Left forelimb (tissue), 1 donor: Measurements from ENCODE around the gene SMIM29.

Experiments
- DNase-seq: peaks from one replicate; pipeline ENCODE4 v3.0.0-alpha.2; 2018; ENCODE audit warnings: low spot score

Gene SMIM29

DNA sequence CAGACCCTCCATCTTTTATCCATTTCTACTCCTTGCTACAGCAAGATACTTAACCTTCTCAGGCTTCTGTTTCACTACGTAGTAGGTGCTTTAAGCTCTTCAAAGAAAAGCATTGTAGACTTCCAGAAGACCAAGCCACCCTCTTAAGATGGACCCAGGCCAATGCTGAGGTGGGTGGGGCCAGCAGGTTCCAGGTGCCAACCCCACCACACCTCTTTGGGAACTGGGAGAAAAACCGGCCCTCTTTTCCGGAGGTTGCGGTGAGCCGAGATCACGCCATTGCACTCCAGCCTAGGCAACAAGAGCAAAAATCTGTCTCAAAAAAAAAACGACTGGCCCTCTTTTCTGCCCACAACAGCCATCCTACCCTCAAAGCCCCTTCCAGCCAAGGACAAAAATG lies 22.7 kb downstream of the SMIM29 start:
- no peak for DNase-seq

DNA sequence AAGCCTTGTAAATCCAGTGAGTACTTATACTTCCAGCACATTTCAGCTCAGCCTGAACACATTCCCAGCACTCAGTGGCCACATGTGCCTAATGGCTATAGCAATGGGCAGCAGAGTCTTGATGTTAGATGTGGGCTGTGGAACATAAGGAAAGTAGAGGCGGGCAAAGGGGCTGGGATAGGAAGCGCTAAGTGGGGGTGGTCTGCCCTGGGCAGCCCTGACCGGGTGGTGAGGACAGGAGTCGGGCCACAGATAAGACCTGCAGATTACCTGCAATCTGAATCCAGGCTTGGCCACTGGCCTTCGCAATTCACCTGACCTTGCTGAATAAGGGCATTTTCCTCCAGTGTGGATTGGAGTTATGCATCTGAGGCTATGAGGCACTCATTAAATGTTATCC lies 23.3 kb downstream of the SMIM29 start:
- DNase-seq, result no peak

DNA sequence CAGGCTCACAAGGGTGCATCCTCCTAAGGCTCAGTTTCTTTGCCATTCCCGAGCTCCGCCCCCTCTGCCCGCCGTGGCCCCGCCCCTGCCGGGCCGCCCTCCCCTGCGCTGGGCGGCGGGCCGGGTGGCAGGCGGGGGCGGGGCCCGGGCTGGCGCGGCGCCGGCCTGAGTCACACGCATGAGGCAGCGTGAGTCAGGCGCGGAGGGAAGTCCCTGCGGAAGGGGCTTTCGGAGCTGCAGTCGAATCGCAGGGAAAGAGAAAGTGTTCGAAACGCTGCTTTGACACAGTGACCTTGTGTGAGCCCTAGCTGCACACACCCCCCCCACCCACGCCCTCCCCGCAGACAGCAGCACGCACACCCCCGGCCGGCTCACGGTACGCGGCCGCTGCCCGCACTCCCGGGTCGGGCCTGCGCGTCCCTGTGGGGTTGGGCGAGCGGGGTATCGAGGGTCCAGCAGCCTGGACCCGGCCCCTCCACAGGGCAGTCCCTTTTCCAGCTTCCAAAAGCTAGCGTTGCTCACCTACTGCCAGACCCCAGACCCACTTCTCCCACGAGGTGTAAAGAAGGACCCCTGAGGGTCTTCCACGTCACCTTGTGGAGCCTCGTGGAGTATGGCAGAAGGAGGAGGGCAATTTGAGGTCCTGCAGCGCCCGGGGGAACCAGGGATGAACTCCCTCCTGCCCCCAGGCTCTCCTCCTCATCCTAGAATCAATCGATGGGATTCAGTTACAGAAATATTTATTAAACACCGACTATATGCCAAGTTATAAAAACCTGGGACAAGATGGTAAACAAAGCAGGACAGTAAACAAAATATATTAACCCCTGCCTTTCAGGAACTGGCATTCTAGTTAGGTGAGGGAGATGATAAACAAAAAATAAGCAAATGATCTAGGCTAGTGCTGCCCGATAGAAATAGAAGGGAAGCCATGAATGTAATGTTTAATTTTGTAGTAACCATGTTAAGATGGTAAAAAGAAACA lies 24.6 kb downstream of the SMIM29 start:
- peak; percentile 90 for DNase-seq

DNA sequence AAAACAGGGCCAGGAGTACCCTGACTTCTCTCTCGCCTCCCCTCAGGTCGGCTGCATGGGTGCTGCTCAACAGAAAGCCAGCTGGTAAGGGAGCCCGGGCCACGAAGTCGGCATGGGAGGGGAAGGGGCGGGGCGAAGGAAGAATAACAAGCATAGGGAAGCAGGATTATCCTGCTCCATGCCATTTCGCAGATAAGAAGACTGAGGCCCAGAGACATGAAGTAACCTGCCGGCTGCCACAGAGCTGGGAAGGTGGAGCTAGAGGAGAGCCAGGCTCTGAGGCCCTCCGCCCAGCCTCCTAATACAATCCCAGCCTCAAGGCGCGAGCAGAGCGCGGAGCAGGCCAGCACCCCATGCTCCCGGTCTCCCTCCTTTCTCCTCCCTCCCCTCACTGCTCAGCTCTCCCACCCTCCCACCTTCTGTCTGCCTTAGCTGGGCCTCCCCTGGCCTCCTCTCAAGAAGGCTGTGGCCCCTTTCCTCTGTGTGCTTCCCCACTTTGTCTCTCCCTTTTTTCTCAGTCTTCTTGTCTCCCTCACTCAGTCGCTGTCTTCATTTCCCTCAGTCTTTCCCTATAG lies 25.3 kb downstream of the SMIM29 start:
- peak; percentile 73 for DNase-seq

DNA sequence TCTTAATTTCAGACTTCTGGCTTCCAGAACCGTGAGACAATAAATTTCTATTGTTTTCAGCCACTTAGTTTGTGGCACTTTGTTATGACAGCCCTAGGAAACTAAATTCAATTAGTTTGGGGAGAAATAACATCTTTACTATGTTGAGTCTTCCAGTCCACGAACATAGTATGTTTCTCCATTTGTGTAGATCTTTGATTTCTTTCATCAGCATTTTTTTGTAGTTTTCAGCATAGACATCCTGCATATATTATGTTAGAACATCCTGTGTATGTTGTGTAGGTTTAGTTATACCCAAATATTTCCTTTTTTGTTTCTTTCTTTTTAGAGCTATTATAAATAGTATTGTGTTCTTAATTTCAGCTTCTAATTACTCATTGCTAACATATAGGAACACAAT lies 30.1 kb downstream of the SMIM29 start:
- no peak for DNase-seq

DNA sequence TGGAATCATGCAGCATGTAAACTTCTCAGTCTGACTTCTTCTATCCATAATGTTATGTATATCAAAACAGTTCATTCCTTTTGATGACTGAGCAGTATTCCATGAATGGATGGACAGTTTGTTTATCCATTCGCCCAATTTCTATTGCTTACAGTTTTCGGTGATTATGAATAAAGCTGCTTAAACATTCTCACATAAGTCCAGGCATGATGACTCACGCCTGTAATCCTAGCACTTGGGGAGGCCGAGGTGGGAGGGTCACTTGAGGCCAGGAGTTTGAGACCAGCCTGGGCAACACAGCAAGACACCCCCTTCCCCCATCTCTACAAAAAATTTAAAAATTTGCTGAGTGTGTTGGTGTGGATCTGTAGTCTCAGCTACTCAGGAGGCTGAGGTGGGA lies 35.0 kb downstream of the SMIM29 start:
- no peak for DNase-seq

DNA sequence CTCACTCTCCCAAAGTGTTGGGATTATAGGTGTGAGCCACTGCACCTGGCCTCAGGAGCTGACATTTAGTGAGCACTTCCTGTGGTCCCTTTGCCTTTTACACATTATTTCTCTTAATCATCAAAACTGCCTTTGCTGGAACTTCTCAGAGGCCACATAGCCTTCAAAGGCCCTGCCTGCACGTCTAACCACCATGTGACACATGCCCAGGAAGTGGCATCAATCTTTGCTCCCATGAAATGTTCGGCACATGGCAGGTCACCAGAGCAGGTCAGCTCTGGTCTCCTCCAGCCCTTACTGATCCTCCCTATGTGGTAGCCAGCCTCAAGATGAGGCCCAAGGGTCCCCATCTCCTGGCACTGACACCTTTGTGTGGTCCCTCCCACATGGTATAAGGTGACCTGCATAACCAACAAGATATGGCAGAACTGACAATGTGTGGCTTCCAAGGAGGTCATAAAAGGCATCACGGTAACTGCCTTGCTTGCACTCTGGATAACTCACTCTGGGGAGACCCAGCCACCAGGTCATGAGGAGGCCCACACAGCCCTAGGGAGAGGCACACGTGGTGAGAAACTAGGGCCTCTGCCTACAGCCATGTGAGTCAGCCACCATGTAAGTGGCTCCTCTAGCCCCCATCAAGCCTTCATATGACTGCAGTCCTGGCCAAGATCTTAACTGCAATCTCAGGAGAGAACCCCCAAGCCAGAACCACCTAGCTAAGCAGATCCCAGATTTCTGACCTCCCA lies 40.9 kb downstream of the SMIM29 start:
- DNase-seq, result no peak

DNA sequence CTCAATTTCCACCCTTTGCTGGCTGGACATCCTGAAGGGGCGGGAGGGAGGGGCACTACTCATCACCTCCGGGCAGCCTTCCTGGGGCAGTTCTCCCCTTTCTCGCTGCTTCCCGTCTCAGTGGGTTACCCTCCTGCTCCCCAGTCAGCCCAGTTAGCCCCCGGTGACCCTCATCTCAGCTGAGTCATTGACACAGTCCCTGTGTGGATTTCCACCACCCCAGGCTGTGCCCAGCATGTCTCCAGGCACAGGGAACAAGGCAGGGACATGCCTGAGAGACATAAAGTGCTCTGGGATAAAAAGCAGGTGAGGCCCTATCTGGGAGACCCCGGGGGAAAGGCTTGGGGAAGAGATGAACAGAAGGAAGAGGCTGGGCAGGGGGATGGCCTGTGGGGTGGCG lies 42.1 kb downstream of the SMIM29 start:
- no peak for DNase-seq

DNA sequence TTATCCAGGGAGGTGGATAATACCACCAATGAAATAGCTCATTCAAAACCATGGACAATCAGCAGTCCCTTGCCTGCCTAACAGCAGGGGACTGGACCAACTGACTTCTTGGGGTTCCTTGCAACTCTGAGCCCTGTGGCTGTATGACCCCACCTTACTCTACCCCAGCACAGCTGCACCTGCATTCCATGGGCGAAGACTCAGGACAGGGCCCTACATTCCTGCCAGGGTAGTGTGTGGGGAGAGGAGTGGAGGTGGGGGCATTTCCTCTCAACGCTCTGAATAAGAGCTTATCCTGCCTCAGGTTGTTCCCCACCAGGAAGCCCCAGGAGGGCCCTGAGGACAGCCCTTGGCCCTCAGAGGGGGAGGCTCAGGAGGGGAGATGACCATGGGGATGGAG lies 42.9 kb downstream of the SMIM29 start:
- no peak for DNase-seq

DNA sequence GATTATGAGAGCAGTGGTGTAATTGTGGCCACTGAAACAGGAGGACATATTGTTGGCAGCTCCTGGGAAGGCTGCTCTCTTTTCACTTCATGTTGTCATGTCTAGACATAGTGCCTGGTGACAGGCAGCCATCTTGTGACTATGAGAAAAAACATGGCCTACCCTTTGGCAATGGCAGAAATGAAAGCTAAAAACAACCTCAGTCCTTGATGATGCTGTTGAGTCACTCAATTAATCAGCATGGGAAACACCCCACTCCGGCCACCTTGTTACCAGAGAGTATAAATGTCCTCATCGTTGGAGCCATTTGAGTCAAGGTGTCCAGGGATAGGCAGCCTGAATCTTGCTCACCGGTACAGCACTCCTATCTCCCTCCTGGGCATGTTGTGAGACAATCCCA lies 43.3 kb downstream of the SMIM29 start:
- no peak for DNase-seq

DNA sequence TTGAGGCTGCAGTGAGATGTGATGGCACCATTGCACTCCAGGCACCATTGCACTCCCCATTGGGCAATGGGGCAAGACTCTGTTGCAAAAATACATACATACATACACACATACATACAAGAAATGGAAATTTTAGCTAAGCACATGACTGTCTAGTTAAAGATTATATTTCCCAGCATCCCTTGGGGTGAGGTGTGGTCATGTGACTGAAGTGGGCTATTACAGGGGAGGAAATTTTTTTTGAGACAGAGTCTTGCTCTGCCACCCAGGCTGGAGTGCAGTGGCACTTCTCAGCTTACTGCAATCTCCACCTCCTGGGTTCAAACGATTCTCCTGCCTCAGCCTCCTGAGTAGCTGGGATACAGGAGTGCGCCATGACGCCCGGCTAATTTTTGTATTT lies 44.1 kb downstream of the SMIM29 start:
- DNase-seq, result no peak

DNA sequence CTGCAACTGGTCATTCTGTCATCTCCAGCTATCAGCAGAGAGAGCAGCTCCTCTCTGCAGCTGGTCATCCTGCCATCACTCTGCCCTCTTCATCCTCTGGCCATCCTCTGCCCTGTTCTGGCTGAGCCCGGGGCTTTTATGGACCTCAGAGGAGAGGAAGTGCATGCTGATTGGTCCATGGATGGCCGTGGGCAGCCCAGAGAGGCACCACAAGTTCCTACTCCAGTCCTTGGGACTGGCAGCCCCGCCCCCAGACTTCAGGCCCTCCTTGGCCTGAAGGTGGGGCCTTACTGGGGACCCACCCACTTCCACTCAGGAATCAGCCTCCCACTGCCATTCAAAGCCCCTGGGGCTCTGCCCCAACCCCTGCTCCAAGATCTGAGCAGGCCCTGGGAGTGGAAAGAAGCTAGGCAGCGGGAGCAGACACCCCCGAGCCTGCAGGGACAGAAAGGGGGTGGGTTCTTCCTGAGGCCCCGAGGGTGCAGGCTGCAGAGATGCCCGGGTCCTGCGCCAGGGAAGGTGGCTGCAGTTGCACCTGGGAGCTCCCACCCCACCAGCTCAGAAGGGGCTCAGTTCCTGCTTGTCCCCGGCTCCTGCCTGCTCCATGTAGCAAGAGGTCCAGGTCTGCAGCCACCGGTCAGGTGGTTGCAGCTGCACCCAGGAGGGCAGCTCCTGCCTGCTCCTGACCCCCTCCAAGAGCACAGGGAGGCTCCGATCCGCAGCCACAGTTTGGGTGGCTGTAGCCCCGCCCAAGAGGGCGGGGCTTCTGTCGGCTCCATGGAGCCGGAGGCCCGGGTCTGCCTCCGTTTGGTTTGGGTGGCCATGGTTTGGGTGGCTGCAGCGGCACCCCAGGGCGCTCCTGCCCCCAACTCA lies 46.2 kb downstream of the SMIM29 start:
- no peak for DNase-seq

DNA sequence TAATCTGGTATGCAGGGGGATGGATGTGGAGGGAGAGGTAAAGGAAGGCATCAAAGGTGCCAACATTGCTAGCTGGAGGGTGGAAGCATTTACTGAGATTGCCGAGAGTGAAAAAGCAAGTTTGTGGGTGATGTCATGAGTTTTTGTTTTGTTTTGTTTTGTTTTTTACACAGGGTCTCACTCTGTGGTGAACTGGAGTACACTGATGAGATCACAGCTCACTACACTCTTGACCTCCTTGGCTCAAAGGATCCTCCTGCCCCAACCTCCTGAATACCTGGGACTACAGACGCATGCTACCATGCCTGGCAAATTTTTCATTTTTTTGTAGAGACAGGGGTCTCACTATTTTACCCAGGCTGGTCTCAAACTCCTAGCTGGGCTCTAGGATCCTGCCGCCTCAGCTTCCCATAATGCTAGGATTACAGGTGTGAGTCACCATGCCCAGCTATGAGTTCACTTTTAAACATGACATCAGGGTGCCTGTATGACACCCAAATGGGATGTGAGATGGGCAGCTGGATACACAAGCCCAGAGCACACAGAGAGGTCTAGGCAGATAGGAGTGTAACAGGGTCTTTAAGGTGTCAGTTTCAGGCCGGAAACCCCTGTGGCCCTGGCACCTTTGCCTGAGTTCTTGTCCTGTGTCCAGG lies 47.2 kb downstream of the SMIM29 start:
- no peak for DNase-seq

DNA sequence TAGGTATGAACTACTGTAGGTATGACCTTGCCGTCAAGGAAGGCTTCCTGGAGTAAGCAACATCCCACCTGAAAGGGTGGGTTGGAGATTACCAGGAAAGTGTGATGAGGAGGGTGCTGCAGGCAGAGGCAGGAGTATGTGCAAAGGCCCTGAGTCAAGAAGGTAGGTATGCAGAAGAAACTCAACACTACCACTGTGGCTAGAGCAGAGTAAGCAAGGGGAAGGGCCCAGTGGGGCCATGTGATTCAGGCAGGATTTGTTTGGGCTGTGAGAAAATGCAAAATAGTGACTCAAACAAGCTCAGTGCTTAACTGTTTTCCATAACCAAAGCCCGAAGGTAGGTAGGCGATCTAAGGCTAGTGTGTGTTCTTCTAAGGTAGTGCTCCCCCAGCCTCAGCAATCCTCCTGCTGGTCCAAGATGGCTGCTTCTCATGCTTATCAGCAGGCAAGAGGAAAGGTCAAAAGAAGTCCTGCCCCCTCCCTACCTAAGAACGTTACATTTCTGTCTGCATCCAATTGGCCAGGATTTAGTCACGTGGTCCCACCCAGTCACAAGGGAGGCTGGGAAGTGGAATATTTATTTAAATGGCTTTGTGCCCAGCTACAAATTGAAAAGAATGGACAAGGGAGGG lies 48.4 kb downstream of the SMIM29 start:
- DNase-seq, result no peak

DNA sequence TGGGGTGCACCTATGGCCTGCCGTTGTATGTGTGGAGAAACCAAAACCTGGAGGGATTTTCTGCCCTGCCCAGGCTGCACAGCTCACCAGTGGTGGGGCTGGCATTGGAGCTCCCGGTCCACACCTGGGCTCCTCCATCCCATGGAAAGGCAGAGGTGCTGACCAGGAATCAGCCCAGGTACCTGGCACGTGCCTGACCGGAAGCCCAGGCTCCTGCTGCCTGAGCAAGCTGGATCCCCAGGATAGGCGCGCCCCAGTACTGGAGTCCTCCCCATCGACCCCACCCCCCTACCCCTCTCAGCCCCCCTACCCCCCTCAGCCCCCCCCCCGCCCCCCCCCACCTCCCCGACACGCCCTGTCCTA lies 52.0 kb downstream of the SMIM29 start:
- no peak for DNase-seq
